Endometrial microvascular endothelial cells (primary cell): Measurements from ENCODE around the gene LCN10. TPM values are rescaled to one million over a fixed set of nuclear protein-coding genes. Genes with fewer than 3 reads are reported as not detected.
"Not testable (repeated sequence)": the region's sequence is repeated elsewhere in the genome, so short reads cannot be mapped to it uniquely, and the experiment has no call there.

ENCODE experiments used
- in situ Hi-C: cut with HindIII; loops from 2 replicates; pipeline ENCODE4 v1.10.0; 2017; ENCODE audit warnings: low sequenced_read_pairs, low pct_unique_long_range_greater_than_20kb; ENCODE audit errors: inconsistent ontology term
- total RNA-seq: library from RNA; depleted of rRNA; stranded (reverse); fragments of >200 nt; gene quantifications from one replicate; pipeline ENCODE4 v1.2.3, GENCODE V29; 2015; ENCODE audit errors: inconsistent ontology term

LCN10 gene
- total RNA-seq, 1 donor from 2014 or later: not detected

DNA sequence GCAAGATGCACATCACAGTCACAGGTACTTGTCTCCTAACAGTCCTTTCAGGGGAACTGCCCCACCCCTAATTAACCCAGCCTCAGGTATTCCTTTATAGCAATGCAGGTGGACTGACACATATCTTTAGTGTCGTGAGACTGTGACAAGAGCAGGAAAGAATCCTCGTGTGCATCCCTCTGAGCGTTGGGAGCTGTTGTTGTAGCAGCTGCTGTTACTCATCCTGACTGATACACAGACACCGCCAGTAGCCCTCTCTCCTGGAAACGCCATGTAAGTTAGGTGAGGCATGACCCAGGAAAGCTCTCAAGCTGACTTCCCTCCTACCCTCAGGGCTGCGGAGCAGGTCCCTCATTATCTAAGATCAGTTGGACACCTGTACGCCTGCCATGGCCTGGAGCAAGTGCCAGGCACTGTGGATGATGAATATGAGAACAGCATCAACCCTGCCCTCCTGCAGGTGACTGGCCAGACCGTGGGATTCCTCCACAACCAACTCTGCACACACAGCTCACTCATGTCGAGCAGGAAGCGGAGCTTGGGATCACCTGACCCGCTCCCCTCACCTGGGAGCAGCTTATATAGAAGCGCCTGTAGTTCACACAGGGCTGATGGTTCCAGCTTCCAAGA, 31.8 kb upstream of the LCN10 start:
- in situ Hi-C loops: no loop called here

GRCh38 chr9:136773386-136774044, 30.8 kb upstream of the LCN10 start:
- in situ Hi-C loops: no loop called here

DNA sequence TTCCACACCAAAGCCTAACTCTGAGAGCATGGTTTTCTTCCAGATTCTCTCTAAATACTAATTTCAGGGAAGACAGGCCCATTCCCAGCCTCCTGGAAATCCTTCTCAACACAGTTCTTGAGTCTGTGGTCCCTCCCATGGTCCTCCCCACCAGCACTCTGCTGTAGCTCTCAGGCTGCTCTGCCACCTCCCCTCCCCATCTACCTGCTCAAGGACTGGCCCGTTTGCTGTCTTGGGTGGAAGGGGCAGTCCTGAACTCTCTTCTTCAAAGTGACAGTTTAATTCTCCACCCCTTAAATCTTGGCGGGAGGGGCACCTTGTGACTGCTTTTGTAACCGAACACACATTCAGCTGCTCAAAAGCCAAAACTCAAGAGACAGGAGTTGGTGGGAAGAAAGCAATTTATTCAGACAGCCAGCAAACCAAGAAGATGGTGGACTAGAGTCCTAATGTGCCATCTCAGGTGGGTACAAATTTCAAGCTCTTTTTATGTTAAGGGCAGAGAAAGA, 29.2 kb upstream of the LCN10 start:
- in situ Hi-C loops: no loop called here

- in situ Hi-C loops: no loop called here
Measured at GRCh38 chr9:136769710-136770191, 27.0 kb upstream of the LCN10 start.

DNA sequence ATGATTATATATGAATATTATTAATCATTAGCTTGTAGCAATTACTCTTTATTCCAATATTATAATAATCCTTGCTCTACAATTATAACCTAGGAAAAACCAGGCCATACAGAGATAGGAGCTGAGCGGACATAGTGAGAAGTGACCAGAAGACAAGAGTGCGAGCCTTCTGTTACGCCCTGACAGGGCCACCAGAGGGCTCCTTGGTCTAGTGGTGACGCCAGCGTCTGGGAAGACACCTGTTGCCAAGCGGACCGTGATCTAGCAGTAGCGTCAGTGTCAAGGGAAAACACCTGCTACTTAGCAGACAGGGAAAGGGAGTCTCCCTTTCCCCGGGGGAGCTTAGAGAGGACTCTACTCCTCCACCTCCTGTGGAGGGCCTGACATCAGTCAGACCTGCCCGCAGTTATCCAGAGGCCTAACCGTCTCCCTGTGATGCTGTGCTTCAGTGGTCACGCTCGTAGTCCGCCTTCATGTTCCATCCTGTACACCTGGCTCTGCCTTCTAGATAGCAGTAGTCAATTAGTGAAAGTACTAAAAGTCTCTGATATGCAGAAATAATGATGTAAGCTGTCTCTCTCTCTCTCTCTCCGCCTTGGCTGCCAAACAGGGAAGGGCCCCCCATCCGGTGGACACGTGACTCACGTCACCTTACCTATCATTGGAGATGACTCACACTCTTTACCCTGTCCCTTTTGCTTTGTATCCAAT, 23.8 kb upstream of the LCN10 start:
- in situ Hi-C loops: not testable (repeated sequence)

DNA sequence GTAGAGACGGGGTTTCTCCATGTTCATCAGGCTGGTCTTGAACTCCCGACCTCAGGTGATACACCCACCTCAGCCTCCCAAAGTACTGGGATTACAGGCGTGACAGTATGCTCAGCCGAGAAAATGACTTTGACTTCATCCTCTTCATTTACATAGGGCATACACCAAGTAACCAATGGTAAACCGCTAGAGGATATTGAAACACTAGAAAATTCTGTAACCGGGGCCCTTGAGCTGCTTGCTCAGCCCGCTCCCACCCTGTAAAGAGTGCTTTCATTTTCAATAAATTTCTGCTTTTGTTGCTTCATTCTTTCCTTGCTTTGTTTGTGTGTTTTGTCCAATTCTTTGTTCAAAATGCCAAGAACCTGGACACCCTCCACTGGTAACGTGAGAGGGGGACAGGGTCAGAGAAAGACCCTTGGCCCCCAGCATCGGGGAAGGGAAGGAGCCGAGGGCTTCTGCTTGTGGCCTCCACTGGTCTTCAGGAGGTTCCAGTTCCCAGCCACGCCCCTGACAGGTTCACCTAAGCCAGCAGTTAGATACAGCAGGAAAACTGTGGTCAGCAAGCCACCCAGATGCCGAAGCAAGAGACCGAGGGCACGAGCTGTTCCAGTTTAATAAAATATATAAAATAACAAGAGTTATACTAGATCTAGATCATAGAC, 23.1 kb upstream of the LCN10 start:
- in situ Hi-C loops: not testable (repeated sequence)

DNA sequence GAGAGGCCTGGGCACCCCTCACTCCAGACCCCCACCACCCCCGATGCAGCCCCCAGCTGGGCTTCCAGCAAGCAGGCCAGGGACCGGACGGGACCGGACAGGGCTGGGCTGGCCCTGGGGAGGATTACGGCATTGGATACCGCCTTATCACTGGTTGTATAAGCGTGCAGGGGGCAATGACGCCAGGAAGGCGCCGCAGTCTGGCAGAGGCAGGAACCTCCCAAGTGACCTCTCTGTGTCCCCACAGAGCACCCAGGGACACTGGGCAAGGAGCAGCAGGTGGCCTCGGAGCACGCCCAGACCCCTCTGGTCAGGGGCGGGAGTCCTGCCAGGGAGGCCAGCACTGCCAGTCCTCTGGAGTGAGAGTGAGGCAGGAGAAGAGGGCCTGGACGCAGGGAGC, 22.3 kb upstream of the LCN10 start:
- in situ Hi-C loops: no loop called here

DNA sequence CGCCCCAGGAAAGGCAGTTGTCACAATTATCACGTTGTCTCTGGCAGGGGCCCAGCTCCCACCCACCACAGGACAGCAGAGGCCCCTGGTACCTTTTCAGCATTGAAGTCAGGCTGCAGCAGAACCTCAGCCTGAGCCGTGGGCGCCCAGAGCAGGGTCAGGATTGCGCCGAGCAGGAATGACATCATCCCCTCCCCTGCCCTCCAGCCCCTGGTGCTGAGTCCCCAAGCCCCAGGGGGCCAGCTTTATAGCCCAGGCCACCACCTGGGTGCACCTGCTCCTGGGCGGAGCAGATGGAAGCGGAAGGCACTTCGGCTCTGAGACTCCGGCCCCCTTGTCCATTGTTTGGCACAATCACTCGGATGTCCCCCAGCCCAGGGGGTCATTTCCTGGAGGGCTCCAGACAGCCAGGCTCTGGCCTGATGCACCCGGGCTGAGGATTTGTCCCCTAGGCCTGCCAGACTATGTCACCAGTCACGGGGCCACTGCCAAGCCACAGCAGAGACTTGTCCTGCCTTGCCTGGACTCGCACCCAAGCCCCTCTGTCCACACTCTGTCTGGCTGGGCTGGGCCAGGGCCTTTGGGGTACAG, 21.7 kb upstream of the LCN10 start, which contains the start of gene LCN15:
LCN15 (minus strand) TSS at position 218 of the 591 bp plus-strand sequence; CDS start at position 188, 30 bp downstream.
- in situ Hi-C loops: no loop called here

DNA sequence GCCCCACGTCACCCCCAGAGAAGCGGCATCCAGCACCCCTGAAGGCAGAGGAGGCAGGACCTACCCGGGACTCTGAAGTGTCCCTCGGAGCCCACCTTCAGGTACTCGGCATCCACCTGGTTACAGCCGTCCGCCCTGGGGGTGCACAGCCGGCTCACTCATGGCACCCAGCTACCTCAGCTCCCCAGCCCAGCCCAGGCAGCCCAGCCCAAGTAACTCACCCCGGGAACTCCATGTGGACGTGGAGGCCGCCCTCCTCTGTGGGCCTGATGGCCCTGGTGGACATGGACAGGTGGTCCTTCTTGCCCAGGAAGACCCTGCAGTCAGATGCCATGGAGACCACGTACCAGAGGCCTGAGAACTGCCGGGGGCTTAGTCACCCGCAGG, 20.9 kb upstream of the LCN10 start:
- in situ Hi-C loops: no loop called here

- in situ Hi-C loops: no loop called here
Measured at GRCh38 chr9:136762915-136763648, 20.3 kb upstream of the LCN10 start.

GRCh38 chr9:136762221-136762691, 19.5 kb upstream of the LCN10 start:
- in situ Hi-C loops: no loop called here

- in situ Hi-C loops: no loop called here
Measured at GRCh38 chr9:136761545-136761981, 18.8 kb upstream of the LCN10 start.

DNA sequence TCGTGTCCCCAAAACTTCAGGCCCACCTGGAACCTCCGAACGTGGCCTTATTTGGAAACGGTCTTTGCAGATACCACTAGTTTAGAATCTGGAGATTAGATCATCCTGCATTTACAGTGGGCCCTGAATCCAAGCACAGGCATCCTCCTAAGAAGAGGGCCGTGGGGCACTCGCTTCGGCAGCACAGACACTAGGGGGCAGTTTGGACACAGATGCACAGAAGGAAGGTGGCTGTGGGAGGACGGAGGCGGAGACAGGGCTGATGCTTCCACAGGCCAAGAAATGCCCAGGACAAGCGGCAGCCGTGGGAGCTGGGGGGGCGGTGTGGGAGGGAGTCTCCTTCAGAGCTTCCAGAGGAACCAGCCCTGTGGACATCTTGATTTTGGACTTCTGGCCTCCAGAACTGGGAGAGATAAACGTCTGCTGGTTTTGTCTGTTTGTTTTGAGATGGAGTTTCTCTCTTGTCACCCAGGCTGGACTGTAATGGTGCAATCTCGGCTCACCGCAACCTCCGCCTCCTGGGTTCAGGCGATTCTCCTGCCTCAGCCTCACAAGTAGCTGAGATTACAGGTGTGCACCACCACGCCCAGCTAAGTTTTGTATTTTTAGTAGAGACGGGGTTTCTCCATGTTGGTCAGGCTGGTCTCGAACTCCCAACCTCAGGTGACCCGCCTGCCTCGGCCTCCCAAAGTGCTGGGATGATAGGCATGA, 18.2 kb upstream of the LCN10 start:
- in situ Hi-C loops: not testable (repeated sequence)

GRCh38 chr9:136760424-136760823, 17.7 kb upstream of the LCN10 start:
- in situ Hi-C loops: no loop called here

DNA sequence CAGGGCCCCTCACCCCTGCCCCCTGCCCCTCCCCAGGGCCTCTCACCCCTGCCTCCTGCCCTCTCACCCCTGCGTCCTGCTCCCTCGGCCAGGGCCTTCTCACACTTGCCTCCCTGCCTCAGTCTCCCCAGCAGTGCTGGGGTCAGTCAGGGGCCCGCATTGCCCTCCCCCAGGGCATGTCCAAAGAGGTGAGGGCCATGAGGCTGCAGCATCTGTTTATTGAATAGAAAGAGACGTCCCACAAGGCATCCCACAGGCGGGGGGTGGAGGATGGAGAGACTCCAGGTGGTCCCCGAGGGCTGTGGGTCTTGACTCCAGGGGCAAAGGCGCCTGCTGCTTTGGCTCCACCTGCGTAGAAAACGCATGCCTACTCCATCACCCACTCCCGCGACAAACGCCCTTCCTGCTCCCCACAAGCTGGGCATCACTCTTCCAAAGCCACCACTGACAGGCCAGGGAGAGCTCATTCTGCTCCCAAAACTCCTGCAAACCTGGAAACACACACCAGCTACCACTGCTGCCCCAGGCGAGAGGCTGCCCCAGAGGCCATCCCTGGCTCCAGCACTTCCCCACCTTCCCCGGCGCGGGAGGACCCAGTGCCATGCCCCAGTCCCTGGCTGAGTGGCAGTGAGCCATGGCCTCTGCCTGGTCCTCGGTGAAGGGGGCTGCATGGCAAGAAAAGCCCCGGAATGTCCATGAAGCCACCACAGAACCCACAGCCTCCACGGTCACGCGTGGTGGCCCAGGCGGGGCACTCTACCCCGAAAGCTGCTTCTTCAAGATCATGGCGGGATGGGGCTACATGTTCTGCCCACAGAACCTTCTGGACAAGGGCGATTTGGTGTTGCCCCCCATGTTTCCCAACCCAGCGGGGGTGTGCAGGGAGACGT, 16.9 kb upstream of the LCN10 start:
- in situ Hi-C loops: no loop called here

DNA sequence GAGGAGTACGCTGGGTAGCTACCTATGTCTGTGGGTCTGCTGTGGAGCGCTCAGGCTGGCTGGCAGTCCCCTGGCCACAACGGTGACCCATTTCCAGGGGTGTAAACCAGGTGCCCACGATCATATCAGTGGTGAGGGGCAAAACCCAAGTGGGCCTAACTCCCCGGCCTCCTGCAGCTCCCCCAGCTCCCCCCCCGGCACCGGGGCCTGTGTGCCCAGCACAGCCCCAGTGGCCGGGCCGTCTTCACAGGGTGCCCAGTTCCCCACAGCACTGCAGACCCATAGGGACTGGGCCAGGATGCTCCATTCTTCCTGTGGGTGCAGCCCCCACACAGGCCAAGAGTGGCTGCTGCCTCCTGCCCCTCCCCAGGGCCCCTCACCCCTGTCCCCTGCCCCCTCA, 16.3 kb upstream of the LCN10 start:
- in situ Hi-C loops: no loop called here

DNA sequence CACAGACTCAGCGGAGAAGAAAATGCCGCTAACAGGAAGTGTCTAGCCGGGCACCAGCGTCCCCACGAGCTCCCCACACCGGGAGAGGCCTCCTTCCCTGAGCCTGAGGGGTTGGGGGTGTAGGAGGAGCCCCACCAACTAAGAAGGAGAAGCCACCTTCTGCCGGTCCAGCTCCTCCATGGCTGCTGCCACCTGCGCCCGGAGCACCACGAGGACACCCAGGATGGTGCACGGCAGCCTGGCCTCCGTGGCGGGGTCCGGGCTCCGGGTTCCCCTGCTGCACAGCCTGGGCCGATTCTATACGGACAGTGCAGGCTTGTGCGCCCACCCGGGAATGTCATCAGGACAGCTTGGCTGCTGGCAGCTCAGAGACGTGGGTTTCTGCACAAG, 15.0 kb upstream of the LCN10 start:
- in situ Hi-C loops: no loop called here
